OCI-M2 (cell line): Measurements from ENCODE around the gene DLG2.

ENCODE experiments used
- DNase-seq: peaks from one replicate; lab custom pipeline; 2025; ENCODE audit not compliant: unreplicated experiment; lab: John Stamatoyannopoulos, UW

Gene DLG2

GRCh38 chr11:83671289-83671688 lies 1955.9 kb downstream of the DLG2 start:
- DNase-seq: no peak

GRCh38 chr11:83666149-83666548 lies 1961.0 kb downstream of the DLG2 start:
- no peak for DNase-seq

- DNase-seq: no peak
Measured at GRCh38 chr11:83663988-83664387, 1963.2 kb downstream of the DLG2 start.

GRCh38 chr11:83663446-83663845 lies 1963.7 kb downstream of the DLG2 start:
- no peak for DNase-seq

- no peak for DNase-seq
Measured at GRCh38 chr11:83662494-83662893, 1964.7 kb downstream of the DLG2 start.

- no peak for DNase-seq
Measured at GRCh38 chr11:83661491-83662350, 1965.4 kb downstream of the DLG2 start.

- no peak for DNase-seq
Measured at GRCh38 chr11:83659466-83659865, 1967.7 kb downstream of the DLG2 start.

- DNase-seq: no peak
Measured at GRCh38 chr11:83656796-83657330, 1970.3 kb downstream of the DLG2 start.

GRCh38 chr11:83655976-83656375 lies 1971.2 kb downstream of the DLG2 start:
- DNase-seq: no peak

GRCh38 chr11:83649528-83649855 lies 1977.7 kb downstream of the DLG2 start:
- DNase-seq: no peak

- no peak for DNase-seq
Measured at GRCh38 chr11:83648610-83649527, 1978.3 kb downstream of the DLG2 start.

GRCh38 chr11:83645561-83645960 lies 1981.6 kb downstream of the DLG2 start:
- DNase-seq: no peak

- no peak for DNase-seq
Measured at GRCh38 chr11:83643115-83643514, 1984.0 kb downstream of the DLG2 start.

- DNase-seq: no peak
Measured at GRCh38 chr11:83642500-83642899, 1984.6 kb downstream of the DLG2 start.

GRCh38 chr11:83641511-83641910 lies 1985.6 kb downstream of the DLG2 start:
- no peak for DNase-seq

GRCh38 chr11:83639995-83640758 lies 1987.0 kb downstream of the DLG2 start:
- no peak for DNase-seq

- DNase-seq: no peak
Measured at GRCh38 chr11:83635166-83635565, 1992.0 kb downstream of the DLG2 start.

GRCh38 chr11:83630211-83630610 lies 1996.9 kb downstream of the DLG2 start:
- DNase-seq: no peak

- DNase-seq: no peak
Measured at GRCh38 chr11:83629775-83630174, 1997.4 kb downstream of the DLG2 start.

GRCh38 chr11:83628622-83629355 lies 1998.4 kb downstream of the DLG2 start:
- no peak for DNase-seq
